Skin of body (tissue), 2 donors: ENCODE data around the gene ARR3. TPM values are rescaled to one million over a fixed set of nuclear protein-coding genes. Genes with fewer than 3 reads are reported as not detected.
"Not testable (repeated sequence)": the region's sequence is repeated elsewhere in the genome, so short reads cannot be mapped to it uniquely, and the experiment has no call there.

Source experiments
- DNase-seq: peaks from one replicate; lab custom pipeline; 2025; lab: John Stamatoyannopoulos, UW
- total RNA-seq: library from RNA; depleted of rRNA; stranded (reverse); fragments of >200 nt; gene quantifications from one replicate; pipeline ENCODE4 v1.2.3, GENCODE V29; 2014

The ARR3 gene
- total RNA-seq, result not detected

- no peak for DNase-seq
These were observed at the start of gene ARR3 for GRCh38 chrX:70268034-70268433. TSS of gene ARR3 (plus strand) at chrX:70268334. CDS start at chrX:70269386, 1,052 bp downstream.

- no peak for DNase-seq
These were observed 48.0 kb upstream of the ARR3 start for GRCh38 chrX:70219938-70220764.

- no peak for DNase-seq
These were observed 42.1 kb upstream of the ARR3 start for GRCh38 chrX:70226048-70226447.

- no peak for DNase-seq
These were observed 41.4 kb upstream of the ARR3 start for GRCh38 chrX:70226687-70227086.

GRCh38 chrX:70231666-70232065 lies 36.5 kb upstream of the ARR3 start:
- DNase-seq, result no peak

- DNase-seq, result no peak
These were observed 33.8 kb upstream of the ARR3 start, which contains the start of gene AWAT1 for GRCh38 chrX:70234355-70234754. TSS of gene AWAT1 (plus strand) at chrX:70234655. CDS start at chrX:70234696, 41 bp downstream.

- DNase-seq, result no peak
These were observed 27.4 kb upstream of the ARR3 start for GRCh38 chrX:70240751-70241150.

GRCh38 chrX:70241501-70241900 lies 26.6 kb upstream of the ARR3 start:
- no peak for DNase-seq

- DNase-seq, result not testable (repeated sequence)
These were observed 24.5 kb upstream of the ARR3 start for GRCh38 chrX:70243601-70244000.

- no peak for DNase-seq
These were observed 23.3 kb upstream of the ARR3 start for GRCh38 chrX:70244881-70245280.

- DNase-seq, result no peak
These were observed 20.9 kb upstream of the ARR3 start for GRCh38 chrX:70247252-70247651.

- DNase-seq, result no peak
These were observed 15.6 kb upstream of the ARR3 start for GRCh38 chrX:70252491-70252890.

GRCh38 chrX:70253377-70254062 lies 14.6 kb upstream of the ARR3 start:
- no peak for DNase-seq

- no peak for DNase-seq
These were observed 14.1 kb upstream of the ARR3 start for GRCh38 chrX:70254063-70254400.

GRCh38 chrX:70254909-70255308 lies 13.2 kb upstream of the ARR3 start:
- no peak for DNase-seq

- DNase-seq, result no peak
These were observed 12.7 kb upstream of the ARR3 start for GRCh38 chrX:70255452-70255851.

- DNase-seq, result no peak
These were observed 10.5 kb upstream of the ARR3 start for GRCh38 chrX:70257423-70258288.

GRCh38 chrX:70260104-70260503 lies 8.0 kb upstream of the ARR3 start, which contains the start of gene P2RY4:
TSS of gene P2RY4 (minus strand) at chrX:70260204. CDS start at chrX:70259624, 580 bp downstream.
- no peak for DNase-seq

- DNase-seq, result no peak
These were observed 5.1 kb upstream of the ARR3 start for GRCh38 chrX:70262952-70263567.

GRCh38 chrX:70264784-70265183 lies 3.4 kb upstream of the ARR3 start:
- no peak for DNase-seq

- not testable (repeated sequence) for DNase-seq
These were observed 5.9 kb downstream of the ARR3 start for GRCh38 chrX:70274029-70274428.
